Epithelial cell of esophagus (primary cell): ENCODE data around the gene CEP72.

Source experiments
- DNase-seq: peaks from one replicate; pipeline ENCODE4 v3.0.0; 2010; ENCODE audit warnings: low read depth
- H3K4me3 ChIP-seq: 2 replicates; pipeline ENCODE4 v1.5.1; 2011; ENCODE audit warnings: mild to moderate bottlenecking, low read length, control low read depth
- TF ChIP-seq, protein P1 (sequence below): IDR thresholded peaks from 2 replicates; pipeline ENCODE4 v1.5.1; 2011; ENCODE audit warnings: low read depth, mild to moderate bottlenecking, low read length, control low read depth, inconsistent platforms; ENCODE audit not compliant: insufficient read depth; ENCODE audit errors: missing control alignments

Gene CEP72

DNA sequence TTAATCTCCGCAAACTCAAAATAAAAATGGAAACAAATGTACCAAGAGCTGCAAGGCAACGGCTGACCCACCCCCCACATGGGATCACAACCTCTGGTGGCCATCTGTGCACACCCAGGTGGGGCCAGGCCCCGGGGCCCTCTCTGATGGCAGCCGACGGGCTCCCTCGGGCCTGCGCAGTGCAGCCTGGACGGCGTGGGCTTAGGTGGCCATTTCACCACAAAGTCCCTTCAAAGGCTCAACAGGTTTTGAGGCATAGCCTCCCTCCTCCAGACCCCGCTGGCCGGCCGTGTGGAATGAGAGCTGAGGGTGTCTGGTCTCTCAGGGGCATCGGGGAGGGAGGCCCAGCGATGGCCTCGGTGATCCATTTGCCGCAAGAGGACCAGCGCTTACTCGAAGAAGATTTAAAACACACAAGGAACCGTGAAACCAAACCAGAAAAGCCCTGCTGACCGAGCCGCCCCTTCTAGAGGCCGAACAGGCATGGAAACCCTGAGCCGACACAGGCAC, 42.7 kb upstream of the CEP72 start:
- TF ChIP-seq, protein P1, sequence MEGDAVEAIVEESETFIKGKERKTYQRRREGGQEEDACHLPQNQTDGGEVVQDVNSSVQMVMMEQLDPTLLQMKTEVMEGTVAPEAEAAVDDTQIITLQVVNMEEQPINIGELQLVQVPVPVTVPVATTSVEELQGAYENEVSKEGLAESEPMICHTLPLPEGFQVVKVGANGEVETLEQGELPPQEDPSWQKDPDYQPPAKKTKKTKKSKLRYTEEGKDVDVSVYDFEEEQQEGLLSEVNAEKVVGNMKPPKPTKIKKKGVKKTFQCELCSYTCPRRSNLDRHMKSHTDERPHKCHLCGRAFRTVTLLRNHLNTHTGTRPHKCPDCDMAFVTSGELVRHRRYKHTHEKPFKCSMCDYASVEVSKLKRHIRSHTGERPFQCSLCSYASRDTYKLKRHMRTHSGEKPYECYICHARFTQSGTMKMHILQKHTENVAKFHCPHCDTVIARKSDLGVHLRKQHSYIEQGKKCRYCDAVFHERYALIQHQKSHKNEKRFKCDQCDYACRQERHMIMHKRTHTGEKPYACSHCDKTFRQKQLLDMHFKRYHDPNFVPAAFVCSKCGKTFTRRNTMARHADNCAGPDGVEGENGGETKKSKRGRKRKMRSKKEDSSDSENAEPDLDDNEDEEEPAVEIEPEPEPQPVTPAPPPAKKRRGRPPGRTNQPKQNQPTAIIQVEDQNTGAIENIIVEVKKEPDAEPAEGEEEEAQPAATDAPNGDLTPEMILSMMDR = no peak
- DNase-seq = no peak
- H3K4me3 ChIP-seq = no peak overlapping the region

DNA sequence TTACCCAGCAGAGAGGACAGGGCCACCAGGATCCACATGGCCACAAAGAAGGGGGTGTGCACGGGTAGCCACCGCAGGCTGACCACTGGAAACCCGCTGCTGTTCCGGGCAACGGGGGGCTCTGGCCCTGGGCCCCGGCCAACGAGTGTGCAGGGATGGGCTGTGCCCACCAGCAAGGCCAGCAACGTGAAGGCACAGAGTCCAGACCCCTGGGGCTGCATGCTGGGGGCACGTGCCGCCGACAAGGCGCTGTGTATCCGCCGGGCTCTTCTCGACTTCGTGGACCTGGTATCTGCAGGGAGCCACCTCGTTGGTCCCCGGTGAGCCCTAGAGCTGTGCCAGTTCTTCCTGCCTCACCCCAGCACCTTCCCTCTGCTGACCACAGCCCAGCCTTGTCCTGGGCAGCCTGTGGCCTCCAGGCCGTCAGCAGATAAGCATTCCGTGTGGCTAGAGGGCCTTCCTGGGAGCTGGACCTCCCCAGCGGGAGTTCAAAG, 42.2 kb upstream of the CEP72 start:
- DNase-seq = no peak
- TF ChIP-seq, protein P1 = no peak
- H3K4me3 ChIP-seq = no peak overlapping the region

DNA sequence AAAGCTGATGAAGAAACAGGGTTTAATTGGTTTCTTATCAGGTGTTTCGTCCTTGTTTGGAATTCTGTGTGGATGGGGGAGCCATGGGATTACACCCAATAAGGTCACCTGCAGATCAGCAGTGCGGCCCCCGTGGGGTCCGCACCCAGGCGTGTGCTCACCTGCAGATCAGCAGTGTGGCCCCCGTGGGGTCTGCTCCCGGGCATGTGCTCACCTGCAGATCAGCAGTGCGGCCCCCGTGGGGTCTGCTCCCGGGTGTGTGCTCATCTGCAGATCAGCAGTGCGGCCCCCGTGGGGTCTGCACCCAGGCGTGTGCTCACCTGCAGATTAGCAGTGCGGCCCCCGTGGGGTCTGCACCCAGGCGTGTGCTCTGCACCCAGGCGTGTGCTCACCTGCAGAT, 41.7 kb upstream of the CEP72 start:
- H3K4me3 ChIP-seq = no peak overlapping the region
- TF ChIP-seq, protein P1 = no peak
- DNase-seq = no peak

DNA sequence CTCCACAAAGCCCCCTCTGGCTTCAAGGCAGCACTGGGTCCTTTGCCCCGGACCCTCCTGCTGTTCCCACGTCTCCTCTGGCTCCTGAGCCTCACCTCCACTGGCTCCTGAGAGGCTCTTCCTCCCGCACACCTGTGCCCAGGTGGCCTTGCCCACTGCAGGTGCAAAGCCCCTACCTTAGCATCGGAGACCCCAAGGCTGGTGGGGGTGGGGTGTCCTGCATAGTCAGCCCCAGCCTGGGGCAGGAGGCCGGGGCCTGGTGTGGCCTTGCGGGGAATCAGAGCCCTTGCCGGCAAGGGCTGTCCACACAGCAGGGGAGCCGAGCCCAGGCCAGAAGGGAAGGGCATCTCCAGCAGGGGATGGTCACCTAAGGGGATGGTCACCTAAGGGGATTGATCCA, 41.3 kb upstream of the CEP72 start:
- no peak for DNase-seq
- no peak overlapping the region for H3K4me3 ChIP-seq
- TF ChIP-seq, protein P1 = no peak

DNA sequence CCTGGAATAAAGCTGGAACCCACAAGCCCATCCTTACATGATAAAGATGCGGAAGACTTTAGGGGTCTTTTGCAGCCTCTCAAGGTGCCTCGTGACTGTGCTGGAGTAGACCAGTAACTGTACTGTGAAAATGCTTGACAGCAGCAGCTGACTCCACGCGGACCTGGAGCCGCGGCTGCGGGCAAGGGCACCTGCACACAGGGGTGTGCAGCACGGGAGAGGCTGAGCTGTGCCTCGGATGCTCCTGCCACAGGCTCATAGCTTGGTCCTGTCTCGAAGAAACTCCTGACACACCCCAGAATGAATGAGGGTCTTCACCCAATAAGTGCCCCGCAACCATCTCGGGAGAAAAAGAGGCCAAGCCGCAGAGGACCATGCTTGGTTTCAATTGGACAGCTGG, 40.3 kb upstream of the CEP72 start:
- no peak overlapping the region for H3K4me3 ChIP-seq
- DNase-seq = no peak
- TF ChIP-seq, protein P1 = no peak

DNA sequence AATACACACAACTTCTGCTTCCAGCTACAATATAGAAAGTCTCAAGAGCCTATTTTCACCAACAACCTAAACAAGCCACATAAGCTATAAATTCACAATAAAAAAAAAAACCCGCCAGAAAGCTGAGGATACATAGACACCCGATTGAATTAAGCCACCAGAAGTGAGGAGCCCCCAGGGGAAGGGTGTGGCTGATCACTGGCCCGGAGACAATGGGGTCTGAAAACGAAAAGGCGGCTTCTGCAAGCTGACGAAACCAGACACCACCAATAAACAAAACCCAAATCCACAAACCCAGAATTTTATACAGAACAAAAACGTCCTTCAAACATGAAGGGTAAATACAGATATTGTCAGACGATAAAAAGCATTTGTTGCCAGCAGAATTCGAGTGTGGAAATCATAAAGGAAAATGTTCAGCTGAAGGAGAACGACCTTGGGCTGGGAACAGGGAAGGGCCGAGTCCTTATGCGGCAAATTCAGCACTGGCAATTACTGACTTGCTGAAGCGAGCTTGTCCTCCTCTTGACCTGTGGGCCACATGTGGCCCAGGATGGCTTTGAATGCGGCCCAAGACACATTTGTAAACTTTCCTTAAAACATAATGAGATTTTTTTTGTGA, 39.6 kb upstream of the CEP72 start:
- TF ChIP-seq, protein P1 = no peak
- H3K4me3 ChIP-seq = no peak overlapping the region
- DNase-seq = no peak

DNA sequence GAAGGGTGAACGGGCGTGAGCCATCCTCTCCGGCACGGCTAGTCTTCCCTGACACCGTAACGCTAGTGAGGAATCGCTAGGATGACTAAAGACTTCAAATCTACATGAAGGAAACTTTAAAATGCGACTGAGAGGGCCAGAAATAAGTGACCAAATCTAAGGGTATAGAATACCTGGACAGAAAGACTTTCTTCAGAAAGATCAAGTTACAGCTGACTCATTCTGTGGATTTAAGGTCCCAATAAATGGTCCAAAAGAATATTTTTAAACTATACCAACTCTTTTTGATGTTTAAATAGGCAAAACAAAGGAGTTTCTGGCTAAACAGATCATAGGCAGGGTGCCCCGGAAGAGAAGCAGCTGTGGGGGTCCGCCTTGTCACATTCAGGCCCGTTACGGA, 38.9 kb upstream of the CEP72 start:
- TF ChIP-seq, protein P1 = no peak
- no peak for DNase-seq
- no peak overlapping the region for H3K4me3 ChIP-seq
